Breast epithelium (tissue), 4 donors: ENCODE results near the gene VIT. TPM values are rescaled to one million over a fixed set of nuclear protein-coding genes. Genes with fewer than 3 reads are reported as not detected.

ENCODE experiments used
- DNase-seq, 2 donors: peaks; one replicate each; pipeline ENCODE4 v3.0.0-alpha.2; 2019; ENCODE audit warnings: low spot score in 2 of 2
- H3K27ac ChIP-seq, 2 donors: fragments of 200-600 bp; sonication (generic) in 1 of 2; one replicate each; pipeline ENCODE4 v1.5.1; 2016 to 2019; ENCODE audit warnings: mild to moderate bottlenecking in 1 of 2
- H3K27me3 ChIP-seq, 2 donors: fragments of 200-600 bp; sonication (generic) in 1 of 2; one replicate each; pipeline versions ENCODE4 v1.5.1 to v1.6.0; 2017 to 2019; ENCODE audit warnings: control low read depth in 1 of 2, mild to moderate bottlenecking in 1 of 2
- H3K36me3 ChIP-seq: fragments of 200-600 bp; one replicate; pipeline ENCODE4 v1.5.1; 2019
- H3K4me1 ChIP-seq, 2 donors: fragments of 200-600 bp; sonication (generic); one replicate each; pipeline ENCODE4 v1.5.1; 2016 to 2019; ENCODE audit warnings: control low read depth in 1 of 2
- H3K4me3 ChIP-seq, 3 donors: fragments of 200-600 bp; sonication (generic); 1 replicate in 2 of 3; 2 replicates in 1 of 3; pipeline ENCODE4 v1.5.1; 2016 to 2019; ENCODE audit warnings: mild to moderate bottlenecking in 3 of 3, moderate library complexity in 2 of 3
- H3K9me3 ChIP-seq, 2 donors: fragments of 200-600 bp; sonication (generic) in 1 of 2; one replicate each; pipeline ENCODE4 v1.5.1; 2016 to 2019; ENCODE audit warnings: control low read depth in 1 of 2
- POLR2A ChIP-seq: fragments of 450-650 bp; IDR thresholded peaks from one replicate; pipeline ENCODE4 v1.6.1; 2016; ENCODE audit warnings: antibody characterized with exemption, mild to moderate bottlenecking, moderate library complexity
- POLR2AphosphoS5 ChIP-seq, 3 donors: sonication (generic); formaldehyde crosslinking; IDR thresholded peaks; one replicate each; pipeline ENCODE4 v1.6.1; 2017; ENCODE audit warnings: antibody characterized with exemption in 3 of 3
- intact Hi-C: fragments of 100-400 bp; cut with DNase I; formaldehyde crosslinking; loops from one replicate; pipeline ENCODE4 v1.15.1; 2023; ENCODE audit warnings: low total_unique reads
- total RNA-seq, 3 donors: library from RNA; depleted of rRNA; stranded (reverse); fragments of >200 nt; gene quantifications; one replicate each; pipeline ENCODE4 v1.1.0, GENCODE V29; 2016
- TF ChIP-seq, protein P1 (sequence below), 3 donors: fragments of 450-650 bp; IDR thresholded peaks; one replicate each; pipeline ENCODE4 v1.5.1; 2016 to 2017; ENCODE audit warnings: antibody characterized with exemption in 3 of 3, mild to moderate bottlenecking in 3 of 3, moderate library complexity in 3 of 3

Gene VIT
- total RNA-seq, 3 donors from 2014 or later, result 7.9 to 136 (median 9.2) TPM

DNA sequence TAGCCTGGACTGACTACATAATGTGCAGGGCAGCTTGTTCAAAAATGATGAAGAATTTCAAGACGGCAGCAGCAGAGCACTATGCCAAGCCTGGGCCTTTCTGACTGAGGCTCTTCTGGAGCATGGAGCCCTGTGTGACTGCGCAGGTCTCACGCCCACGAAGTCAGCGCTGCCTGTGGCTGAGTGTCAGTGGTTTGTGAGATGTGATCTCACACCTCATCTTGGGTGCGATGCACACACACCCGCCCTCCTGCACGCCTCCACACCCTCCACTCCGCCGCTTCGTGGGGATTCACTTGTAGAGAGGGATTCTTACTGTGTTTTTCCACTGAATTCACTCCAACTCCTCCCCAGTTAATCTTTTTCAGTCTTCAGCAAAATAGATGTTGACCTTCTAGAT lies 103.9 kb downstream of the VIT start:
- no peaks in the 10 kb centered on the region for H3K4me1 ChIP-seq
- no peak overlapping the region for H3K4me3 ChIP-seq
- TF ChIP-seq POLR2AphosphoS5 (IDR thresholded peaks at IDR 0.05) (no peak), POLR2A (no peak)
- TF ChIP-seq, protein P1, sequence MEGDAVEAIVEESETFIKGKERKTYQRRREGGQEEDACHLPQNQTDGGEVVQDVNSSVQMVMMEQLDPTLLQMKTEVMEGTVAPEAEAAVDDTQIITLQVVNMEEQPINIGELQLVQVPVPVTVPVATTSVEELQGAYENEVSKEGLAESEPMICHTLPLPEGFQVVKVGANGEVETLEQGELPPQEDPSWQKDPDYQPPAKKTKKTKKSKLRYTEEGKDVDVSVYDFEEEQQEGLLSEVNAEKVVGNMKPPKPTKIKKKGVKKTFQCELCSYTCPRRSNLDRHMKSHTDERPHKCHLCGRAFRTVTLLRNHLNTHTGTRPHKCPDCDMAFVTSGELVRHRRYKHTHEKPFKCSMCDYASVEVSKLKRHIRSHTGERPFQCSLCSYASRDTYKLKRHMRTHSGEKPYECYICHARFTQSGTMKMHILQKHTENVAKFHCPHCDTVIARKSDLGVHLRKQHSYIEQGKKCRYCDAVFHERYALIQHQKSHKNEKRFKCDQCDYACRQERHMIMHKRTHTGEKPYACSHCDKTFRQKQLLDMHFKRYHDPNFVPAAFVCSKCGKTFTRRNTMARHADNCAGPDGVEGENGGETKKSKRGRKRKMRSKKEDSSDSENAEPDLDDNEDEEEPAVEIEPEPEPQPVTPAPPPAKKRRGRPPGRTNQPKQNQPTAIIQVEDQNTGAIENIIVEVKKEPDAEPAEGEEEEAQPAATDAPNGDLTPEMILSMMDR (IDR thresholded peaks at IDR 0.05), result no peak
- no peaks in the 10 kb centered on the region for H3K27me3 ChIP-seq
- DNase-seq, result no peak
- no peaks in the 10 kb centered on the region for H3K9me3 ChIP-seq
- no peaks in the 10 kb centered on the region for H3K36me3 ChIP-seq
- no peak overlapping the region for H3K27ac ChIP-seq
- intact Hi-C loops, result no loop called here

DNA sequence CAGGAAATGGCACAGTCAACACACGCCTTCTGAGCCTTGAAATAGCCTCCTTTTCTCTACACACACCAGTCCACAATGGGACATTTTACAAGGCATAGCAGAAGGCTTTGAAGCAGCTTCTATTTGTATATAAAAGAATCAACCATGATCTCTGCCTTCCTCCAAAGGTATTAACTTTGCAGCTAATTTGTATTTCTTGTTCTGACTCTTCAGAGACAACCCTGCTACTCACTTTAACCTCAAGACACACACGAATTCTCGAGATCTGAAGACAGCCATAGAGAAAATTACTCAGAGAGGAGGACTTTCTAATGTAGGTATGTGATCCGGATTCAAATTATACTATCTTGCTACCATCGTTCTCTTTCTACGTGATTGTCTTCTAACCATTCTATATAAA lies 104.6 kb downstream of the VIT start:
- intact Hi-C loops, result no loop called here
- H3K27ac ChIP-seq, result no peak overlapping the region
- no peaks in the 10 kb centered on the region for H3K36me3 ChIP-seq
- H3K9me3 ChIP-seq, result no peaks in the 10 kb centered on the region
- no peaks in the 10 kb centered on the region for H3K4me1 ChIP-seq
- H3K27me3 ChIP-seq, result no peaks in the 10 kb centered on the region
- TF ChIP-seq, protein P1 (IDR thresholded peaks at IDR 0.05), result no peak
- TF ChIP-seq POLR2AphosphoS5 (IDR thresholded peaks at IDR 0.05), result no peak
- TF ChIP-seq POLR2A, result no peak
- DNase-seq, result no peak
- no peak overlapping the region for H3K4me3 ChIP-seq

DNA sequence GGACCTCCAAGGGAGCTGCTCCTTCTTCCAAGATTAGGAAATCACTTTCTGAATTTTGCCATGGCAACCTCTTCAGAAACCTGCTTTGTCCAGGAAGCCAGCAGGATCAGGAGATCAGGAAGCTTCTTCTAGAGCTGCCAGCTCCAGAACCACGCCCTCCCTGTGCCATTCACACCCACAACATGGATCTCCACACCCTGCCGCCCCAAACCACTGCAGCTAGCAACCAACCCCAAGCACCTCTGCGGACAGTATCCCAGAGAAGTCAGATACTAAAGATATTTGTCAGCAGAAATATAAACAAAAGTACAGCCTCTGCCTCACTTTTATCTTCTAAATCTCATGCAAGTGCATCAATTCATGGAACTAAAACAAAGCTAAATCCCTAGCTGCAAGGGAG lies 106.4 kb downstream of the VIT start:
- no peaks in the 10 kb centered on the region for H3K9me3 ChIP-seq
- H3K36me3 ChIP-seq, result no peaks in the 10 kb centered on the region
- no peak for DNase-seq
- H3K4me3 ChIP-seq, result no peak overlapping the region
- no peaks in the 10 kb centered on the region for H3K4me1 ChIP-seq
- TF ChIP-seq POLR2A, result no peak
- TF ChIP-seq, protein P1 (IDR thresholded peaks at IDR 0.05), result no peak
- no peak for TF ChIP-seq POLR2AphosphoS5 (IDR thresholded peaks at IDR 0.05)
- intact Hi-C loops, result no loop called here
- no peaks in the 10 kb centered on the region for H3K27me3 ChIP-seq
- H3K27ac ChIP-seq, result no peak overlapping the region

DNA sequence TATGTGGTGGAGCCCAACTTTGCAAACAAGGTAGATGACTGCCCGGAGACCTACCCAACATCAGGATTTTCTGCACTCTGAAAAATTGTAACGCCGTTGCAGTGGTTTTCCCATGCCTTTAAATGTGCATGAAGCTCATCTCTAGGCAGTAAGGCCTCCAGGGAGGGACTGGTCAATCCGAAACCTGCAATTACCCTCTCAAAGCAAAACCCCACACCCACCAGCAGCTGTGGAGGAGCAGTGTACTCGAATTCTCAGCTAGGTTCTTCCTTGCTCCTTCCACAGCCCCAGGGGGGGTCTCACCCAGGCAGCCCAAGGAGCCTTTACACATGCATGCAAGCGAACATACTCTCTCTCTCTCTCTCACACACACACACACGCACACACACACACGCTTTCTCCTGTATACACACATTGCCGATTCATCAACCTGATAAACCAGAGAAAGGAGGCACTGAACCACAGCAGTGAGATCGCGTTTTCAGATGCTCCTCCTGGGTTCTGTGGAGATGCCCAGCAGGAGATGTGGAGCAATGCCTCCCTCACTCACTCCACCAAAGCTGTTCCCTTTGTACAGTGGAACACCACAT lies 109.2 kb downstream of the VIT start:
- Histone ChIP-seq H3K4me1 (no peaks in the 10 kb centered on the region), H3K9me3 (no peaks in the 10 kb centered on the region), H3K27me3 (no peaks in the 10 kb centered on the region), H3K36me3 (no peaks in the 10 kb centered on the region), H3K4me3 (no peak overlapping the region), H3K27ac (no peak overlapping the region)
- intact Hi-C loops, result no loop called here
- no peak for DNase-seq
- TF ChIP-seq POLR2AphosphoS5 (IDR thresholded peaks at IDR 0.05), result no peak
- TF ChIP-seq, protein P1 (IDR thresholded peaks at IDR 0.05), result no peak
- no peak for TF ChIP-seq POLR2A

DNA sequence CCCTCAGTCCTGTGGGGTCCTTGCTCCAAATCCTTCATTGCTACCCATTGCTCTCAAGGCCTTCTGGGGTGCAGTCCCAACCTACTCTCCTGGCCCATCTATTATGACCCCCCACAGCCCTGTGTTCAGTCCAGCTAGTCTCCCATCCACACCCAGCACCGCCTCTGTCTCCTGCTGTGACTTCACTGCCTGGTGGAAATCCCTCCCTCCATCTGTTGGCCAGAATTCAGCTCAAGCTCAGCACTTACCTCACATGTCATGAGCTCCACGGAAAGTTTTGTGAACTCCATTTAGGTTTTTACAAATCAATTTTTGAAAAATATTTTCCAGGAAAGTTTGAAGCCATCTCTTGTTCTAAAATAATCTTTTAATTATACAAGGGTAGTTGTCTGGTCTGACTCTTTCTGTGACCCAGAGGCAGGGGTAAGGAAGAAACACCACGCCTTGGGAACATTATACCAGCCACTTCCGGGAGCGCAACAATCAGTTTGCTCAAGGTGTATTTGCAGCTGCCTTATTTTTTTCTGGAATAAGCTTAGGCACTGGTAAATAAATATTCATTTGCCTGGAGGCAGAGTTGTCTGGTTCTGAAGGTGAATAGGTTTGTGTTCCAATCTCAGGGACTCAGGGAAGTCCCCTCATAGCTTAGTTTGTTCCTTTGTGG lies 110.8 kb downstream of the VIT start:
- H3K9me3 ChIP-seq, result no peaks in the 10 kb centered on the region
- intact Hi-C loops, result no loop called here

More for the DNA sequence above, 110.8 kb downstream of the VIT start:
- no peaks in the 10 kb centered on the region for H3K36me3 ChIP-seq
- no peaks in the 10 kb centered on the region for H3K4me1 ChIP-seq
- DNase-seq, result no peak
- no peaks in the 10 kb centered on the region for H3K27me3 ChIP-seq
- TF ChIP-seq, protein P1 (IDR thresholded peaks at IDR 0.05), result no peak
- TF ChIP-seq POLR2AphosphoS5 (IDR thresholded peaks at IDR 0.05) (no peak), POLR2A (no peak)
- H3K27ac ChIP-seq, result peak overlapping the region; percentile 55 to 65
- no peak overlapping the region for H3K4me3 ChIP-seq
